Thyroid gland (tissue), 4 donors: ENCODE data around the gene APC2.

Experiments used
- CTCF ChIP-seq, 6 experiments: fragments of 200-600 bp in 3 of 6; fragments of 450-650 bp in 3 of 6; sonication (generic) in 3 of 6; IDR thresholded peaks; one replicate each; pipeline ENCODE4 v1.5.1; 2016 to 2019; ENCODE audit warnings: antibody characterized with exemption in 6 of 6, mild to moderate bottlenecking in 2 of 6, inconsistent platforms in 1 of 6, moderate library complexity in 1 of 6
- POLR2A ChIP-seq, 2 donors: fragments of 450-650 bp; IDR thresholded peaks; one replicate each; pipeline ENCODE4 v1.6.1; 2017; ENCODE audit warnings: antibody characterized with exemption in 2 of 2, mild to moderate bottlenecking in 2 of 2, moderate library complexity in 1 of 2

DNA sequence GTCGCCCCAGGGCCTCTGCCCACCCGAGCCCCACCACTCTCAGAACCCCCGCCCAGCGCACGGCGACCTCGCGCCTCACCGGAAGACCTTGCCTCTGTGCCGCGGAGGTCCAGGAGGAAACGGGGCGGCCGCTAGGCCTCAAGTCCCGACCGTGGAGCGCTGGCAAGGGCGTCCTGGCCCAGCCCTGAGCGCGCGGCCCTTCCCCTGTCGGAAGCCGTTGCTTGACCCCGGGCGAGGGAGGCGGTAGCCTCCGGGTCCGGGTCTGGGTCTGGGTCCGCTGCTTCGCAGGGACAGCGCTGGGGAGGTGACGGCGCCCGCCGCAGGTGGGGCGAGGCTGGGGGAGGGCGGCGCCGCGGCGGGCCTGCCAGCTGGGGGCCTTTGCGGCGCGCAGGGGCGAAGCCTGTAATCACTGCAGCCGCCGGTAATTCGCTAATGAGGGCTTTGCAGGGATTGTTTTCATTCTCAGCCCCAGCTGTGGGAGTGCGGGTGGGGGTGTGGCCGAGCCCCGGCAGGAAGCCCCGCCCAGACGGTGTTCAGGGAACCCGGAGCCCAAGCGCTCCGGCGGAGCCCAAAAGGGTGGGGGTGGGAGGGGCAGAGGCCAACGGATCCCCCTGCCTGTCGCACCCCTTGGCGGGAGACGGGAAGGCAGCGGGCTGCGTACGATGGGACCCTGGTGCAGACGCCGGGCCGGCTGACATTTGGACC lies 20.5 kb downstream of the APC2 start:
- TF ChIP-seq CTCF (IDR thresholded peaks at IDR 0.05), result no peak
- no peak for TF ChIP-seq POLR2A (IDR thresholded peaks at IDR 0.05)
